ENCODE measurements around the gene CCRL2.
A peak's percentile ranks its signal among the peaks of the same experiment; 100 is the strongest.

CCRL2 gene, protein sequence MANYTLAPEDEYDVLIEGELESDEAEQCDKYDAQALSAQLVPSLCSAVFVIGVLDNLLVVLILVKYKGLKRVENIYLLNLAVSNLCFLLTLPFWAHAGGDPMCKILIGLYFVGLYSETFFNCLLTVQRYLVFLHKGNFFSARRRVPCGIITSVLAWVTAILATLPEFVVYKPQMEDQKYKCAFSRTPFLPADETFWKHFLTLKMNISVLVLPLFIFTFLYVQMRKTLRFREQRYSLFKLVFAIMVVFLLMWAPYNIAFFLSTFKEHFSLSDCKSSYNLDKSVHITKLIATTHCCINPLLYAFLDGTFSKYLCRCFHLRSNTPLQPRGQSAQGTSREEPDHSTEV
- long read RNA-seq, donor 1, partial matches to known transcripts = 0 of 1 reads
- long read RNA-seq, donor 1, other reads (novel, unspliced or antisense) = 0 of 1 reads
- long read RNA-seq, donor 2 = 0 reads
- long read RNA-seq, donor 3, partial matches to known transcripts = 0 of 1 reads
- long read RNA-seq, donor 3, other reads (novel, unspliced or antisense) = 0 of 1 reads
- long read RNA-seq, donor 4 = 0 reads
- long read RNA-seq, donor 5, partial matches to known transcripts = 0 of 1 reads
- long read RNA-seq, donor 5, other reads (novel, unspliced or antisense) = 0 of 1 reads
- long read RNA-seq, donor 6, partial matches to known transcripts = 0 of 2 reads
- long read RNA-seq, donor 6, other reads (novel, unspliced or antisense) = 0 of 2 reads
- long read RNA-seq, donor 7, partial matches to known transcripts = 0 of 1 reads
- long read RNA-seq, donor 7, other reads (novel, unspliced or antisense) = 0 of 1 reads
- long read RNA-seq, donor 8, partial matches to known transcripts = 0 of 1 reads
- long read RNA-seq, donor 8, other reads (novel, unspliced or antisense) = 0 of 1 reads

DNA sequence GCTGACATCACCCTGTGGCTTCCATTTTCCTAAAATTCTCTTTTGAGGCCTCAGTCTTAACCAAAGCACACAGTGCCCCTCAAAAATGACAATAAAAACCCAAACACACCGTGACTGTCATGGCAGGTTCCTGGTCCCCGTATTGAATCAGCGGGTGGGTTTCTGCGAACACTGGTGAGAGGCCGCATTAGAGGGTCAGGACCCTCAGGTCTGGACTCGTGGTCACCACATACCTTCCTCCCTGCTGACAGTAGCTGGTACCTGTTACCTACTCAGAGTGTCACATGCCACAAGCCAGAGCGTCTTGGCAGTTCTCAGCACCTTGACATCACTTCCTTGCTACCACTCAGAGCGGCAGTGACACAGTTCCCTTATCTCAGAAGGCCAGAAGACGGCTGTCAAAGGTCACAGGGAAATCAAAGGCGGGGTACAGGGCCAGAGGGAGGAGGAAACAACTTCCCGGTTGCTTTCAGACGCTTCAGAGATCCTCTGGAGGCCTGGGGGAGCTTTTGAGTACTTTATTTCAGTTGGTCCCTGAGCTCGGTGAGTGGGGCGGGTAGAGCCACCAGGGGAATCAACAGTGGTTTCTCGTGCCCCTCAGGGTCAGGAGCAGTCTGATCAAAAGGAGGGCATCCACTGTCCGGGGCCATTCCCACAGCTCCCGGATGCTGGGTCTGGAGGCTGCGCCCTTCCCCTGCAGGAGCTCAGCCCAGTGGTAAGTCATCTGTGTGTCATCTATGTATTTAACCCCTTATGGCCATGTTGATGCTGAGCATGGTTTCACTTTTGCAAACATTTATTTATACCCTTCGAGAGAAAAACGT is at the start of gene CCRL2, which contains the start of gene CCR5AS:
CCRL2 (plus strand) TSS at position 472 of the 824 bp plus-strand sequence. CDS start 821 bp downstream, outside the sequence.
CCR5AS (minus strand) TSS at position 279 of the 824 bp plus-strand sequence.
- DNase-seq = peak; percentile 30

DNA sequence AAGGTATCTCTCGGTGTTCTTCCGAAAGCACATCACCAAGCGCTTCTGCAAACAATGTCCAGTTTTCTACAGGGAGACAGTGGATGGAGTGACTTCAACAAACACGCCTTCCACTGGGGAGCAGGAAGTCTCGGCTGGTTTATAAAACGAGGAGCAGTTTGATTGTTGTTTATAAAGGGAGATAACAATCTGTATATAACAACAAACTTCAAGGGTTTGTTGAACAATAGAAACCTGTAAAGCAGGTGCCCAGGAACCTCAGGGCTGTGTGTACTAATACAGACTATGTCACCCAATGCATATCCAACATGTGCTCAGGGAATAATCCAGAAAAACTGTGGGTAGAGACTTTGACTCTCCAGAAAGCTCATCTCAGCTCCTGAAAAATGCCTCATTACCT is 48.6 kb upstream of the CCRL2 start:
- no peak for DNase-seq

DNA sequence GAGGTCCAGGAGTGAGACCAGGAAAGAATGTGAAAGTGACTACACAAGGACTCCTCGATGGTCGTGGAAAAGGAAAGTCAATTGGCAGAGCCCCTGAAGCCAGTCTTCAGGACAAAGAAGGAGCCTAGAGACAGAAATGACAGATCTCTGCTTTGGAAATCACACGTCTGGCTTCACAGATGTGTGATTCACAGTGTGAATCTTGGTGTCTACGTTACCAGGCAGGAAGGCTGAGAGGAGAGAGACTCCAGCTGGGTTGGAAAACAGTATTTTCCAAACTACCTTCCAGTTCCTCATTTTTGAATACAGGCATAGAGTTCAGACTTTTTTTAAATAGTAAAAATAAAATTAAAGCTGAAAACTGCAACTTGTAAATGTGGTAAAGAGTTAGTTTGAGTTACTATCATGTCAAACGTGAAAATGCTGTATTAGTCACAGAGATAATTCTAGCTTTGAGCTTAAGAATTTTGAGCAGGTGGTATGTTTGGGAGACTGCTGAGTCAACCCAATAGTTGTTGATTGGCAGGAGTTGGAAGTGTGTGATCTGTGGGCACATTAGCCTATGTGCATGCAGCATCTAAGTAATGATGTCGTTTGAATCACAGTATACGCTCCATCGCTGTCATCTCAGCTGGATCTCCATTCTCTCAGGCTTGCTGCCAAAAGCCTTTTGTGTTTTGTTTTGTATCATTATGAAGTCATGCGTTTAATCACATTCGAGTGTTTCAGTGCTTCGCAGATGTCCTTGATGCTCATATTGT is 47.1 kb upstream of the CCRL2 start:
- DNase-seq = no peak

DNA sequence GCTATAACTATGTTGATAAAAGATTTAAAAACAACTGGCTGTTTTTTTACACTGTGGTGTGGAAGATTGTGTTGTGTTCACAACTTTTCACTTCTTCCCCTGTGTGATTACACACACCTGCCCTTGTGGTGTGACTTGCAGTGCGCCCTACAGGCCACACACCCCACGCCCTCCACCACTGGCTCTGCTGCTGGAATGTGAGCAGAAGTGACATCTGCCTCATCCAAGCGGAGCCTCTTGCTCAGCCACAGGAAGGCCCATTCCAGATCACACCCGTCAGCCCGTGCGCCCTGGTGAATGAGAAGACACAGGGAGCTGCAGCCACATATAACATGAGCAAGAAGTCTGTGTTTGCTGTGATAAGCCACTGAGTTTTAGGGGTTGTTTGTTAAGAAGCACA is 46.2 kb upstream of the CCRL2 start:
- no peak for DNase-seq

DNA sequence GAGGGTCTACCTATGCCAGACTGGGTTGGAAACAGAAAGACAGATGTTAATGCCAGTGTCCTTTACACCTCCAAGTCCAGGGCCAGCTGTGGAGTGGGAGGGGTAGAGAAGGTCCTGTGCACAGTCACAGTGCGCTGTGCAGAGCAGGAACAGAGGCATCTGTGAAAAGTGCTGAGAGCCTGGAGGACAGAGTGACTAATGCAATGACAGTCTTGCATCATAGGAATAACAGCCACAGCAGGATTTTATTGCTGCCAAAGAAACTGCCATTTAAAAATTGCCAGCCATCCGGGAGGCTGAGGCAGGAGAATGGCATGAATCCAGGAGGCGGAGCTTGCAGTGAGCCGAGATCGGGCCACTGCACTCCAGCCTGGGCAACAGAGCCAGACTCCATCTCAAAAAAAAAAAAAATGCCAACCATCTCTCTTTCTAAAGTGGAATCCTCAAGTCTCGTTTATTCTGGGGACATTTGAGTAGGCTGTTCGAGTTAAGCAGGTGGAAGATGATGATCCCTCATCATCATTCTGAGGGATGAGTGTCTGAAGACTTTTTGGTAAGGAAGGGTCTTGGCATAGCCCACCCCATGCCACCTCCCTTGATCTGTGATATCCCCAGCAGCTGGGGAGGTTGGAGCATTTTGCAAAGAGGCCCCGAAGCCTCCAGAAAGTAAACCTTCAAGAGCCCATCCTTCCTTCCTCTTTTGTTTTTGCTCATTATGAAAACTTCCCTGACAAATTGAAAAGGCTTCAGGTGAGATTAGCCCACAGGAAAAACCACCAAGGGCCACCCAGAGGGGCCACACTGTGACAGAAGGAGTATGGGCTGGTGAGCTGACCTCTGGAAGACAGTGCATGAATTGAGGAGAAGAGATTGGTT is 45.4 kb upstream of the CCRL2 start:
- DNase-seq = no peak

DNA sequence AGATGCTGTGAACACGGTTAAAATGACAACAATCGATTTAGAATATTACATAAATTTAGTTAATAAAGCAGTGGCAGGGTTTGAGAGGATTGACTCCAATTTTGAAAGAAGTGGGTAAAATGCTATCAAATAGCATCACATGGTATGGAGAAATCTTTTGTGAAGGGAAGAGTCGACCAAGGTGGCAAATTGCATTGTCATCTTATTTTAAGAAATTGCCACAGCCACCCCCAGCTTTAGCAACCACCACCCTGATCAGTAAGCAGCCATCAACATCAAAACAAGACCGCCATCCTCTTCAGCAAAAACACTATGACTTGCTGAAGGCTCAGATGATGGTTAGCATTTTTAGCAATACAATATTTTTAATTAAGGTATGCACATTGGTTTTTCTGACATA is 42.0 kb upstream of the CCRL2 start:
- DNase-seq = no peak

DNA sequence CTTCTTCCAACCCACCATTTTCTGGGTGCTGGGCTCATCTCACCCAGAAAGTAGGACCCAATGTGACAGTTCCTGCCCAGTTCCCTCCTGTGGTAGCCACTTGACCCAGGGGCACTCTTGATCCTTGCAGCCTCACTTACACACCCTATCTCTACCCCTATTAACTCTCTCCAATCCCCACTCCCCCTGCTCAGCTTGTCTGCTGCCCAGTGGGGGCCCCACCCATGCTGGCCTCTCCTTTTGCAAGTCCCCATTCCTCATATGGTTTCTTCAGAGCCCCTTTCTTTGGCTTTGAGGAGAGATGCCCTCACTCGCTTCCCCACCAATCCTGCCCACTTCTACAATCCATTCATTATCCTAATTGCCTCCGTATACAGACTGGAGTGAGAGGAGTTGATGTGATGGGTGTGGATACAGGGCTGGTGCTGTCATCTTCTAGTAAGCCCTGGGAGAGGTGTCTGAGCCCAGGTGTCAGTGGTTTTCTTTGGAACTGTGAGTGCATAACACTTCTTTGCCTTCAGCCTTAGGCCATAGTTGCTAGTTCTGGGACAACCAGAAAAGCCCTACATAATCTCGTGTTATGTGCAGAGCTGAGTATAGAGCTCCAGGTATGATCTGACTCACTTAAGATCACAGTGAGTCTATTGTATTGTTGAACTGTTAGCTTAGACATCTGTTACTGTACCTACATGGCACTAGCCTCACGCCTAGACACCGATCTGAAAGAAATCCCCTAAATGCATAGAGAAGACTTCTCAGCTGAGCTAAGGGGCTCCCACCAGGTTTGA is 41.1 kb upstream of the CCRL2 start:
- no peak for DNase-seq

DNA sequence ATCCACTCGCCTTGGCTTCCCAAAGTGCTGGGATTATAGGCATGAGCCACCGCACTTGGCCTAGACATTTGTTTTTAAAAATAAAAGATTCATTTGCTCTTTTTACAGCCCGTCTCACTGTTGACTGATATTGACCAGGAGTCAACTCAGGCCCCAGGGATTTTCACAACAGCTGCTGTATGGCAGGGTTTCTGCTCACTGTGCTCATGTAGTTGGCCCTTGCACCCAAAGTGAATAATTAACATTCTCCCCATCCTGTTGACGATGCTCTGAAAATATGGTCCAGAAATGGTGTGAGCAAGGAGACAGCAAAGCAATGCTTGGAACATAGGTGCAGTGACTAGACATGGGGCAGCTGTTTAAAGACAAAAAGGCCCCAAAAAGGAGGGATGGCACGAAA is 39.2 kb upstream of the CCRL2 start:
- no peak for DNase-seq

DNA sequence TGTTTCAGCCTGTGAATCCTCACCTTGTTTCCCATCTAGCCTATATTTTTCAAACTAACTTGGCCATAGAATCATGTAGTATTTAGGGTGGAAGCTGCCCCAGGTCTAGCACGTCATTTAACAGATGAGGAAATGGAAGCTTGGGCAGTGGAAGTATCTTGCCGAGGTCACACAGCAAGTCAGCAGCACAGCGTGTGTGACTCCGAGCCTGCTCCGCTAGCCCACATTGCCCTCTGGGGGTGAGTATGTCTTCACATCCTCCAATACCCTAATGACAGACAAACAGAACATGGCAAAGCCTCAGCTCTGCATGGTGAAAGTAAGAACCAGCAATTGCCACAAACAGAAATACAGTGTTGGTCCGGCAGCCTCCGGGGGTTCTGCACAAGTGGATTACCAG is 38.5 kb upstream of the CCRL2 start:
- no peak for DNase-seq

DNA sequence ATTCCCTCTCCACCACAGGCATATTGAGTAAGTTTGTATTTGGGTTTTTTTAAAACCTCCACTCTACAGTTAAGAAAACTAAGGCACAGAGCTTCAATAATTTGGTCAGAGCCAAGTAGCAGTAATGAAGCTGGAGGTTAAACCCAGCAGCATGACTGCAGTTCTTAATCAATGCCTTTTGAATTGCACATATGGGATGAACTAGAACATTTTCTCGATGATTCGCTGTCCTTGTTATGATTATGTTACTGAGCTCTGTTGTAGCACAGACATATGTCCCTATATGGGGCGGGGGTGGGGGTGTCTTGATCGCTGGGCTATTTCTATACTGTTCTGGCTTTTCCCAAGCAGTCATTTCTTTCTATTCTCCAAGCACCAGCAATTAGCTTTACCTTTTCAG is 37.9 kb upstream of the CCRL2 start:
- DNase-seq = no peak

DNA sequence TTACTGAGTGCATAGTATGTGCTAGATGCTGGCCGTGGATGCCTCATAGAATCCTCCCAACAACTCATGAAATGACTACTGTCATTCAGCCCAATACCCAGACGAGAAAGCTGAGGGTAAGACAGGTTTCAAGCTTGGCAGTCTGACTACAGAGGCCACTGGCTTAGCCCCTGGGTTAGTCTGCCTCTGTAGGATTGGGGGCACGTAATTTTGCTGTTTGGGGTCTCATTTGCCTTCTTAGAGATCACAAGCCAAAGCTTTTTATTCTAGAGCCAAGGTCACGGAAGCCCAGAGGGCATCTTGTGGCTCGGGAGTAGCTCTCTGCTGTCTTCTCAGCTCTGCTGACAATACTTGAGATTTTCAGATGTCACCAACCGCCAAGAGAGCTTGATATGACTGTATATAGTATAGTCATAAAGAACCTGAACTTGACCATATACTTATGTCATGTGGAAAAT is 37.4 kb upstream of the CCRL2 start:
- no peak for DNase-seq

DNA sequence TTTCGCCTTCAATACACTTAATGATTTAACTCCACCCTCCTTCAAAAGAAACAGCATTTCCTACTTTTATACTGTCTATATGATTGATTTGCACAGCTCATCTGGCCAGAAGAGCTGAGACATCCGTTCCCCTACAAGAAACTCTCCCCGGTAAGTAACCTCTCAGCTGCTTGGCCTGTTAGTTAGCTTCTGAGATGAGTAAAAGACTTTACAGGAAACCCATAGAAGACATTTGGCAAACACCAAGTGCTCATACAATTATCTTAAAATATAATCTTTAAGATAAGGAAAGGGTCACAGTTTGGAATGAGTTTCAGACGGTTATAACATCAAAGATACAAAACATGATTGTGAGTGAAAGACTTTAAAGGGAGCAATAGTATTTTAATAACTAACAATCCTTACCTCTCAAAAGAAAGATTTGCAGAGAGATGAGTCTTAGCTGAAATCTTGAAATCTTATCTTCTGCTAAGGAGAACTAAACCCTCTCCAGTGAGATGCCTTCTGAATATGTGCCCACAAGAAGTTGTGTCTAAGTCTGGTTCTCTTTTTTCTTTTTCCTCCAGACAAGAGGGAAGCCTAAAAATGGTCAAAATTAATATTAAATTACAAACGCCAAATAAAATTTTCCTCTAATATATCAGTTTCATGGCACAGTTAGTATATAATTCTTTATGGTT is 36.1 kb upstream of the CCRL2 start, which contains the start of gene CCR5:
CCR5 (plus strand) TSS at position 108 of the 680 bp plus-strand sequence. CDS start 1,957 bp downstream, outside the sequence.
- no peak for DNase-seq

DNA sequence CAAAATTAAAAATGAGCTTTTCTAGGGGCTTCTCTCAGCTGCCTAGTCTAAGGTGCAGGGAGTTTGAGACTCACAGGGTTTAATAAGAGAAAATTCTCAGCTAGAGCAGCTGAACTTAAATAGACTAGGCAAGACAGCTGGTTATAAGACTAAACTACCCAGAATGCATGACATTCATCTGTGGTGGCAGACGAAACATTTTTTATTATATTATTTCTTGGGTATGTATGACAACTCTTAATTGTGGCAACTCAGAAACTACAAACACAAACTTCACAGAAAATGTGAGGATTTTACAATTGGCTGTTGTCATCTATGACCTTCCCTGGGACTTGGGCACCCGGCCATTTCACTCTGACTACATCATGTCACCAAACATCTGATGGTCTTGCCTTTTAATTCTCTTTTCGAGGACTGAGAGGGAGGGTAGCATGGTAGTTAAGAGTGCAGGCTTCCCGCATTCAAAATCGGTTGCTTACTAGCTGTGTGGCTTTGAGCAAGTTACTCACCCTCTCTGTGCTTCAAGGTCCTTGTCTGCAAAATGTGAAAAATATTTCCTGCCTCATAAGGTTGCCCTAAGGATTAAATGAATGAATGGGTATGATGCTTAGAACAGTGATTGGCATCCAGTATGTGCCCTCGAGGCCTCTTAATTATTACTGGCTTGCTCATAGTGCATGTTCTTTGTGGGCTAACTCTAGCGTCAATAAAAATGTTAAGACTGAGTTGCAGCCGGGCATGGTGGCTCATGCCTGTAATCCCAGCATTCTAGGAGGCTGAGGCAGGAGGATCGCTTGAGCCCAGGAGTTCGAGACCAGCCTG is 35.3 kb upstream of the CCRL2 start:
- DNase-seq = no peak

DNA sequence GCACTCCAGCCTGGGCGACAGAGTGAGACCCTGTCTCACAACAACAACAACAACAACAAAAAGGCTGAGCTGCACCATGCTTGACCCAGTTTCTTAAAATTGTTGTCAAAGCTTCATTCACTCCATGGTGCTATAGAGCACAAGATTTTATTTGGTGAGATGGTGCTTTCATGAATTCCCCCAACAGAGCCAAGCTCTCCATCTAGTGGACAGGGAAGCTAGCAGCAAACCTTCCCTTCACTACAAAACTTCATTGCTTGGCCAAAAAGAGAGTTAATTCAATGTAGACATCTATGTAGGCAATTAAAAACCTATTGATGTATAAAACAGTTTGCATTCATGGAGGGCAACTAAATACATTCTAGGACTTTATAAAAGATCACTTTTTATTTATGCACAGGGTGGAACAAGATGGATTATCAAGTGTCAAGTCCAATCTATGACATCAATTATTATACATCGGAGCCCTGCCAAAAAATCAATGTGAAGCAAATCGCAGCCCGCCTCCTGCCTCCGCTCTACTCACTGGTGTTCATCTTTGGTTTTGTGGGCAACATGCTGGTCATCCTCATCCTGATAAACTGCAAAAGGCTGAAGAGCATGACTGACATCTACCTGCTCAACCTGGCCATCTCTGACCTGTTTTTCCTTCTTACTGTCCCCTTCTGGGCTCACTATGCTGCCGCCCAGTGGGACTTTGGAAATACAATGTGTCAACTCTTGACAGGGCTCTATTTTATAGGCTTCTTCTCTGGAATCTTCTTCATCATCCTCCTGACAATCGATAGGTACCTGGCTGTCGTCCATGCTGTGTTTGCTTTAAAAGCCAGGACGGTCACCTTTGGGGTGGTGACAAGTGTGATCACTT is 34.3 kb upstream of the CCRL2 start:
- DNase-seq = no peak

DNA sequence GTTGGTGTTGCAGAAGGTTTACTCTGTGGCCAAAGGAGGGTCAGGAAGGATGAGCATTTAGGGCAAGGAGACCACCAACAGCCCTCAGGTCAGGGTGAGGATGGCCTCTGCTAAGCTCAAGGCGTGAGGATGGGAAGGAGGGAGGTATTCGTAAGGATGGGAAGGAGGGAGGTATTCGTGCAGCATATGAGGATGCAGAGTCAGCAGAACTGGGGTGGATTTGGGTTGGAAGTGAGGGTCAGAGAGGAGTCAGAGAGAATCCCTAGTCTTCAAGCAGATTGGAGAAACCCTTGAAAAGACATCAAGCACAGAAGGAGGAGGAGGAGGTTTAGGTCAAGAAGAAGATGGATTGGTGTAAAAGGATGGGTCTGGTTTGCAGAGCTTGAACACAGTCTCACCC is 32.3 kb upstream of the CCRL2 start:
- DNase-seq = no peak

DNA sequence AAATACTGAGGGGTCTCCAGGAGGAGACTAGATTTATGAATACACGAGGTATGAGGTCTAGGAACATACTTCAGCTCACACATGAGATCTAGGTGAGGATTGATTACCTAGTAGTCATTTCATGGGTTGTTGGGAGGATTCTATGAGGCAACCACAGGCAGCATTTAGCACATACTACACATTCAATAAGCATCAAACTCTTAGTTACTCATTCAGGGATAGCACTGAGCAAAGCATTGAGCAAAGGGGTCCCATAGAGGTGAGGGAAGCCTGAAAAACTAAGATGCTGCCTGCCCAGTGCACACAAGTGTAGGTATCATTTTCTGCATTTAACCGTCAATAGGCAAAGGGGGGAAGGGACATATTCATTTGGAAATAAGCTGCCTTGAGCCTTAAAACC is 31.8 kb upstream of the CCRL2 start:
- no peak for DNase-seq

DNA sequence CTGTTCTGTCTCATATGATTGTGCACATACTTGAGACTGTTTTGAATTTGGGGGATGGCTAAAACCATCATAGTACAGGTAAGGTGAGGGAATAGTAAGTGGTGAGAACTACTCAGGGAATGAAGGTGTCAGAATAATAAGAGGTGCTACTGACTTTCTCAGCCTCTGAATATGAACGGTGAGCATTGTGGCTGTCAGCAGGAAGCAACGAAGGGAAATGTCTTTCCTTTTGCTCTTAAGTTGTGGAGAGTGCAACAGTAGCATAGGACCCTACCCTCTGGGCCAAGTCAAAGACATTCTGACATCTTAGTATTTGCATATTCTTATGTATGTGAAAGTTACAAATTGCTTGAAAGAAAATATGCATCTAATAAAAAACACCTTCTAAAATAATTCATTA is 31.2 kb upstream of the CCRL2 start:
- DNase-seq = no peak

Measured in right kidney (tissue), 9 donors.